ENCODE data around the gene LIN54.
"Not testable (repeated sequence)": the region's sequence is repeated elsewhere in the genome, so short reads cannot be mapped to it uniquely, and the experiment has no call there.

DNA sequence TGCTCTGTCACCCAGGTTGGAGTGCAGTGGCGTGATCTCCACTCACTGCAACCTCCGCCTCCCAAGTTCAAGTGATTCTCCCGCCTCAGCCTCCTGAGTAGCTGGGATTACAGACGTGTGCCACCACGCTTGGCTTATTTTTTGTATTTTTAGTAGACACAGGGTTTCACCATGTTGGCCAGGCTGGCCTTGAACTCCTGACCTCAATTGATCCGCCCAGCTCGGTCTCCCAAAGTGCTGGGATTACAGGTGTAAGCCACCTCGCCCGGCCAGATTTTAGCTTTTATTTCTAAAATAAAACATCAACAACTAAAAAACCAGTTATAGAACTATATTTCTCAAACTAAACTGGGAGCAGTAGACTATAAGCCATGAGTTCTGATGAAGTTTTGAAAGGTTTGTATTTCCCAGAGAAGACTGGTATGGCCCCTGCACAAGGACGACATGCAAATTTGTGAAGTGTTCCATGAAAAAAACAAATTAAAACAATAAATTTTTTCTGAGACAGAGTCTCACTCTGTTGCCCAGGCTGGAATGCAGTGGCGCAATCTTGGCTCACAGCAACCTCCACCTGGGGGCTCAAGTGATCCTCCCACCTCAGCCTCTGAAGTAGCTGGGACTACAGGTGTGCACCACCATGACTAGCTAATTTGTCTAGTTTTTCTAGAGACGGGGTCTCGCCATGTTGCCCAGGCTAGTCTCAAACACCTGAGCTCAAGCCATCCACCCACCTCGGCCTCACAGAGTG, 7.4 kb downstream of the LIN54 start:
- not testable (repeated sequence) for TF ChIP-seq EP300 (IDR thresholded peaks at IDR 0.05)
- TF ChIP-seq, protein P1, sequence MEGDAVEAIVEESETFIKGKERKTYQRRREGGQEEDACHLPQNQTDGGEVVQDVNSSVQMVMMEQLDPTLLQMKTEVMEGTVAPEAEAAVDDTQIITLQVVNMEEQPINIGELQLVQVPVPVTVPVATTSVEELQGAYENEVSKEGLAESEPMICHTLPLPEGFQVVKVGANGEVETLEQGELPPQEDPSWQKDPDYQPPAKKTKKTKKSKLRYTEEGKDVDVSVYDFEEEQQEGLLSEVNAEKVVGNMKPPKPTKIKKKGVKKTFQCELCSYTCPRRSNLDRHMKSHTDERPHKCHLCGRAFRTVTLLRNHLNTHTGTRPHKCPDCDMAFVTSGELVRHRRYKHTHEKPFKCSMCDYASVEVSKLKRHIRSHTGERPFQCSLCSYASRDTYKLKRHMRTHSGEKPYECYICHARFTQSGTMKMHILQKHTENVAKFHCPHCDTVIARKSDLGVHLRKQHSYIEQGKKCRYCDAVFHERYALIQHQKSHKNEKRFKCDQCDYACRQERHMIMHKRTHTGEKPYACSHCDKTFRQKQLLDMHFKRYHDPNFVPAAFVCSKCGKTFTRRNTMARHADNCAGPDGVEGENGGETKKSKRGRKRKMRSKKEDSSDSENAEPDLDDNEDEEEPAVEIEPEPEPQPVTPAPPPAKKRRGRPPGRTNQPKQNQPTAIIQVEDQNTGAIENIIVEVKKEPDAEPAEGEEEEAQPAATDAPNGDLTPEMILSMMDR (IDR thresholded peaks at IDR 0.05) = not testable (repeated sequence)
